HK-2 (cell line): ENCODE data around the gene ANKRD11.
A peak's percentile ranks its signal among the peaks of the same experiment; 100 is the strongest.

Experiments used
- DNase-seq: peaks from one replicate; pipeline ENCODE4 v3.0.0-alpha.2; 2018; ENCODE audit not compliant: unreplicated experiment

ANKRD11 gene

GRCh38 chr16:89297156-89297874 is 193.0 kb downstream of the ANKRD11 start:
- DNase-seq = no peak

- no peak for DNase-seq
These were observed 194.4 kb downstream of the ANKRD11 start for GRCh38 chr16:89295915-89296314.

GRCh38 chr16:89295071-89295900 is 195.1 kb downstream of the ANKRD11 start:
- DNase-seq = no peak

- no peak for DNase-seq
These were observed 195.9 kb downstream of the ANKRD11 start for GRCh38 chr16:89294486-89294885.

- DNase-seq = no peak
These were observed 196.9 kb downstream of the ANKRD11 start for GRCh38 chr16:89293276-89294143.

- no peak for DNase-seq
These were observed 197.8 kb downstream of the ANKRD11 start for GRCh38 chr16:89292443-89293078.

- DNase-seq = no peak
These were observed 198.6 kb downstream of the ANKRD11 start for GRCh38 chr16:89291776-89292175.

GRCh38 chr16:89291363-89291762 is 199.0 kb downstream of the ANKRD11 start:
- no peak for DNase-seq

- DNase-seq = no peak
These were observed 199.5 kb downstream of the ANKRD11 start for GRCh38 chr16:89290887-89291286.

GRCh38 chr16:89290472-89290871 is 199.9 kb downstream of the ANKRD11 start:
- DNase-seq = no peak

GRCh38 chr16:89289428-89290395 is 200.6 kb downstream of the ANKRD11 start:
- DNase-seq = peak; percentile 68

- no peak for DNase-seq
These were observed 201.4 kb downstream of the ANKRD11 start for GRCh38 chr16:89288966-89289365.

GRCh38 chr16:89288577-89288844 is 201.8 kb downstream of the ANKRD11 start:
- no peak for DNase-seq

- DNase-seq = no peak
These were observed 202.4 kb downstream of the ANKRD11 start for GRCh38 chr16:89287777-89288576.

GRCh38 chr16:89286096-89286495 is 204.3 kb downstream of the ANKRD11 start:
- no peak for DNase-seq

GRCh38 chr16:89285381-89285780 is 205.0 kb downstream of the ANKRD11 start:
- DNase-seq = no peak

GRCh38 chr16:89283449-89283848 is 206.9 kb downstream of the ANKRD11 start:
- no peak for DNase-seq

GRCh38 chr16:89282523-89282922 is 207.8 kb downstream of the ANKRD11 start:
- DNase-seq = no peak

GRCh38 chr16:89281829-89282228 is 208.5 kb downstream of the ANKRD11 start:
- no peak for DNase-seq

- no peak for DNase-seq
These were observed 209.2 kb downstream of the ANKRD11 start for GRCh38 chr16:89281189-89281577.
